H1 (cell line): ENCODE data around the gene TNS3. TPM values are rescaled to one million over a fixed set of nuclear protein-coding genes. Genes with fewer than 3 reads are reported as not detected.
A peak's percentile ranks its signal among the peaks of the same experiment; 100 is the strongest.

Source experiments
- CTCF ChIA-PET: fragments of 300-600 bp; sonication (Branson Sonifier 250); formaldehyde crosslinking; loops from one replicate; lab custom pipeline; 2021; ENCODE audit not compliant: partially characterized antibody; lab: Charles Lee
- POLR2A ChIA-PET: fragments of 300-600 bp; sonication (Branson Sonifier 250); formaldehyde crosslinking; loops from one replicate; lab custom pipeline; 2021; ENCODE audit warnings: inconsistent platforms; ENCODE audit not compliant: partially characterized antibody; lab: Charles Lee
- DNase-seq, 2 experiments: peaks; one replicate each; pipeline versions ENCODE4 v3.0.0 to v3.0.0-alpha.2; 2010 to 2022; ENCODE audit warnings: low spot score in 2 of 2, low read depth in 1 of 2, mixed read lengths in 1 of 2
- FAIRE-seq: peaks from 2 replicates; lab custom pipeline; 2011; peaks lifted over from hg19 to GRCh38; lab: Jason Lieb, UNC
- H2AFZ ChIP-seq: 2 replicates; pipeline ENCODE4 v1.8.1; 2012; ENCODE audit warnings: low read length, inconsistent platforms
- H2AK5ac ChIP-seq: 2 replicates; pipeline ENCODE4 v1.6.1; 2013; ENCODE audit warnings: low read depth, low read length
- H2BK120ac ChIP-seq: replicated peaks from 2 replicates; pipeline ENCODE3; 2013; ENCODE audit warnings: low read depth, low read length, inconsistent platforms
- H2BK12ac ChIP-seq: 2 replicates; pipeline ENCODE4 v1.6.1; 2013; ENCODE audit warnings: low read depth, low read length
- H2BK15ac ChIP-seq: 2 replicates; pipeline ENCODE4 v1.6.1; 2013; ENCODE audit warnings: low read length
- H2BK20ac ChIP-seq: 2 replicates; pipeline ENCODE4 v1.6.1; 2013; ENCODE audit warnings: low read length
- H2BK5ac ChIP-seq: 2 replicates; pipeline ENCODE4 v1.6.1; 2013; ENCODE audit warnings: low read depth, low read length
- H3K14ac ChIP-seq: 2 replicates; pipeline ENCODE4 v1.6.1; 2013; ENCODE audit warnings: inconsistent platforms; ENCODE audit not compliant: insufficient read length
- H3K18ac ChIP-seq: 2 replicates; pipeline ENCODE4 v1.6.1; 2013; ENCODE audit warnings: low read length; ENCODE audit errors: extremely low read depth
- H3K23ac ChIP-seq: 2 replicates; pipeline ENCODE4 v1.6.1; 2013; ENCODE audit warnings: inconsistent platforms; ENCODE audit not compliant: insufficient read length
- H3K23me2 ChIP-seq: 2 replicates; pipeline ENCODE4 v1.6.1; 2013; ENCODE audit warnings: low read depth, low read length
- H3K27ac ChIP-seq: 2 replicates; pipeline ENCODE4 v1.6.1; 2011; ENCODE audit warnings: low read depth, low read length, inconsistent platforms
- H3K27me3 ChIP-seq, 4 experiments: replicated peaks in 1 of 4; 1 replicate in 1 of 4; 2 replicates in 3 of 4; pipeline versions ENCODE4 v1.6.1 to v1.8.1; 2011 to 2013; ENCODE audit warnings: low read length in 3 of 4, mild to moderate bottlenecking in 3 of 4, inconsistent platforms in 2 of 4, mixed read lengths in 2 of 4, moderate library complexity in 1 of 4; ENCODE audit not compliant: control insufficient read depth in 3 of 4, insufficient read depth in 3 of 4; ENCODE audit errors: extremely low read depth in 1 of 4
- H3K36me3 ChIP-seq, 4 experiments: 2 replicates each; pipeline versions ENCODE4 v1.6.1 to v1.8.1; 2011 to 2013; ENCODE audit warnings: mild to moderate bottlenecking in 4 of 4, low read length in 3 of 4, moderate library complexity in 2 of 4, control low read depth in 1 of 4, inconsistent platforms in 1 of 4; ENCODE audit not compliant: insufficient read depth in 4 of 4, control insufficient read depth in 2 of 4
- H3K4ac ChIP-seq: replicated peaks from 2 replicates; pipeline ENCODE3; 2013; ENCODE audit warnings: low read length, low read depth, mixed read lengths, inconsistent platforms; ENCODE audit not compliant: insufficient read length
- H3K4me1 ChIP-seq, 4 experiments: replicated peaks in 1 of 4; 1 replicate in 1 of 4; 2 replicates in 3 of 4; pipeline versions ENCODE4 v1.6.1 to v1.8.1; 2011 to 2013; ENCODE audit warnings: low read length in 3 of 4, inconsistent platforms in 2 of 4, mixed read lengths in 1 of 4; ENCODE audit not compliant: insufficient read depth in 4 of 4, control insufficient read depth in 3 of 4
- H3K4me2 ChIP-seq, 2 experiments: 2 replicates each; pipeline versions ENCODE4 v1.6.1 to v1.8.1; 2011 to 2013; ENCODE audit warnings: low read depth in 2 of 2, low read length in 2 of 2, control low read depth in 1 of 2, inconsistent platforms in 1 of 2, mild to moderate bottlenecking in 1 of 2; ENCODE audit not compliant: insufficient read depth in 1 of 2
- H3K4me3 ChIP-seq, 4 experiments: fragments of 200-600, 300-600 bp in 1 of 4; sonication (generic), shearing (Covaris generic), sonication (Bioruptor Twin) in 1 of 4; 2 replicates each; pipeline versions ENCODE4 v1.5.1 to v1.8.1; 2011 to 2016; ENCODE audit warnings: low read length in 4 of 4, low read depth in 3 of 4, control low read depth in 2 of 4, inconsistent platforms in 2 of 4, mild to moderate bottlenecking in 2 of 4, mixed read lengths in 1 of 4, moderate library complexity in 1 of 4; ENCODE audit not compliant: insufficient read depth in 2 of 4; ENCODE audit errors: extremely low read depth in 1 of 4
- H3K56ac ChIP-seq: replicated peaks from 2 replicates; pipeline ENCODE3; 2013; ENCODE audit warnings: low read depth, mild to moderate bottlenecking, mixed read lengths, low read length, inconsistent platforms; ENCODE audit not compliant: insufficient read length
- H3K79me1 ChIP-seq: 2 replicates; pipeline ENCODE4 v1.6.1; 2013; ENCODE audit warnings: low read depth, low read length, control low read depth
- H3K79me2 ChIP-seq, 2 experiments: 2 replicates each; pipeline versions ENCODE4 v1.6.1 to v1.8.1; 2012 to 2013; ENCODE audit warnings: low read length in 2 of 2, mild to moderate bottlenecking in 2 of 2, inconsistent platforms in 1 of 2; ENCODE audit not compliant: insufficient read depth in 2 of 2, control insufficient read depth in 1 of 2
- H3K9ac ChIP-seq, 4 experiments: replicated peaks in 1 of 4; 1 replicate in 1 of 4; 2 replicates in 3 of 4; pipeline versions ENCODE4 v1.6.1 to v1.8.1; 2011 to 2013; ENCODE audit warnings: low read depth in 3 of 4, low read length in 3 of 4, control low read depth in 2 of 4, mild to moderate bottlenecking in 2 of 4, moderate library complexity in 2 of 4, inconsistent platforms in 1 of 4; ENCODE audit errors: extremely low read depth in 1 of 4
- H3K9me3 ChIP-seq, 2 experiments: 2 replicates each; pipeline versions ENCODE4 v1.6.1 to v1.8.1; 2012 to 2013; ENCODE audit warnings: mild to moderate bottlenecking in 2 of 2, moderate library complexity in 2 of 2, control low read depth in 1 of 2, inconsistent platforms in 1 of 2, low read depth in 1 of 2, low read length in 1 of 2, mixed read lengths in 1 of 2; ENCODE audit not compliant: insufficient read depth in 2 of 2
- H4K20me1 ChIP-seq, 2 experiments: replicated peaks in 1 of 2; 2 replicates each; pipeline versions ENCODE3 to v1.8.1; 2011 to 2013; ENCODE audit warnings: inconsistent platforms in 2 of 2, low read length in 2 of 2, mild to moderate bottlenecking in 1 of 2; ENCODE audit not compliant: insufficient read depth in 2 of 2, control insufficient read depth in 1 of 2
- H4K5ac ChIP-seq: 2 replicates; pipeline ENCODE4 v1.6.1; 2013; ENCODE audit warnings: low read length, low read depth, mixed read lengths, inconsistent platforms; ENCODE audit not compliant: insufficient read length
- H4K8ac ChIP-seq: 2 replicates; pipeline ENCODE4 v1.8.0; 2013; ENCODE audit warnings: mild to moderate bottlenecking, moderate library complexity, low read length, inconsistent platforms; ENCODE audit not compliant: insufficient read depth; ENCODE audit errors: extremely low read depth
- H4K91ac ChIP-seq: replicated peaks from 2 replicates; pipeline ENCODE3; 2013; ENCODE audit warnings: low read length, mixed read lengths, inconsistent platforms; ENCODE audit not compliant: insufficient read length
- GTF2F1 ChIP-seq: IDR thresholded peaks from 2 replicates; pipeline ENCODE4 v1.6.1; 2012; ENCODE audit warnings: low read depth, low read length, improper control_type of control experiment, borderline replicate concordance
- KDM4A ChIP-seq: IDR thresholded peaks from one replicate; pipeline ENCODE4 v1.7.1; 2012; ENCODE audit warnings: low read depth, mild to moderate bottlenecking, moderate library complexity, low read length, inconsistent platforms; ENCODE audit not compliant: severe bottlenecking
- WGBS, 2 experiments: shearing (Covaris generic) in 1 of 2; methylation state at CpG; one replicate each; pipeline versions ENCODE4 v1.1.6 to v1.1.7; 2013 to 2015; ENCODE audit warnings: low lambda C conversion rate in 2 of 2, mixed read lengths in 2 of 2, inconsistent platforms in 1 of 2, low coverage in 1 of 2, missing lambda C conversion rate in 1 of 2; ENCODE audit not compliant: insufficient replicate concordance in 2 of 2, insufficient coverage in 1 of 2, insufficient read length in 1 of 2; ENCODE audit errors: extremely low coverage in 1 of 2, missing lambda C conversion rate in 1 of 2; 5-methylcytosine and 5-hydroxymethylcytosine counted together
- polyA plus RNA-seq, 7 experiments: library from polyadenylated mRNA; depleted of rRNA in 3 of 7; stranded (reverse) in 5 of 7; unstranded in 2 of 7; fragments of >200 nt in 5 of 7; fragments of 200-250 nt in 2 of 7; gene quantifications; 1 replicate in 5 of 7; 2 replicates in 1 of 7; 4 replicates in 1 of 7; pipeline versions ENCODE4 v1.2.1 to v1.2.3, GENCODE V29; 2011 to 2013; ENCODE audit warnings: missing spikeins in 2 of 7, mixed read lengths in 2 of 7
- total RNA-seq: library from RNA; stranded (reverse); fragmentation: NEBNext Ultra II Directional; extraction: Animal tissue kit (Norgen Biotek cat#: 25700); gene quantifications from 2 replicates; pipeline ENCODE4 v1.2.1, GENCODE V29; 2021

Gene TNS3
- total and polyA plus RNA-seq, 2 of the 8 experiments (the other 6 are each of a cell fraction or from before 2014, with no cell fraction given), result 11.9 to 24.2 TPM

DNA sequence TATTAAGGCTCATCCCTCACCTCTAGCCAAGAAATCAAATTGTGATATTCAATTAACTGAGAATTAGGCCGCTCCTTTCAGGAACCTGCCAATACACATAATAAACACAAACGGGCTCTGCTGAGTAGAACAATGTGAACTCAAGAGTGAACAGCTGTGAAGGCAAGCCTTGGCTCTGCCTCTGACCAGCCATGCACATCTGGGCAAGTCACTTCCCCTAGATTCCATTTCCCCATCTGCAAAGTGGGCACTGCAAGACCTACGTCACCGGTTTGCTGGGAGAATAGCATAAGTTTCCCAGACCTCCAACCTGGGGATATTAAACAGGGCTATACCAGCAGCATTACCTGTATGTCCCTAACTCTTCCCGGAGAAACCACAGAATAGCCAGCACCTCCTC lies 355.2 kb downstream of the TNS3 start:
- TF ChIP-seq KDM4A (no peak), GTF2F1 (no peak)
- no peak overlapping the region for H3K18ac ChIP-seq
- no peaks in the 10 kb centered on the region for H3K79me1 ChIP-seq
- H3K27me3 ChIP-seq, result no peaks in the 10 kb centered on the region
- H2BK15ac ChIP-seq, result no peak overlapping the region
- no peak overlapping the region for H3K4me2 ChIP-seq
- ChIA-PET POLR2A (no interaction called here), CTCF (no interaction called here)
- H3K23me2 ChIP-seq, result no peaks in the 10 kb centered on the region
- H3K56ac ChIP-seq, result peak overlapping the region; percentile 46
- no peak overlapping the region for H2BK12ac ChIP-seq
- WGBS, 2 experiments, result 94% methylated on average over 5 of the region's 5 CpGs; no CpG with 5 or more reads in 1 of the 2 experiments
- H4K91ac ChIP-seq, result no peak overlapping the region
- H3K4me1 ChIP-seq, result no peaks in the 10 kb centered on the region
- H3K14ac ChIP-seq, result no peak overlapping the region
- H3K4me3 ChIP-seq, result no peak overlapping the region
- H2AFZ ChIP-seq, result no peak overlapping the region
- no peak overlapping the region for H3K27ac ChIP-seq
- H3K36me3 ChIP-seq, result no peaks in the 10 kb centered on the region
- no peak overlapping the region for H3K4ac ChIP-seq
- no peak overlapping the region for H2AK5ac ChIP-seq
- no peak overlapping the region for H4K8ac ChIP-seq
- H3K23ac ChIP-seq, result no peak overlapping the region
- H2BK20ac ChIP-seq, result no peak overlapping the region
- no peak overlapping the region for H4K5ac ChIP-seq
- H3K9me3 ChIP-seq, result no peaks in the 10 kb centered on the region
- H4K20me1 ChIP-seq, result no peaks in the 10 kb centered on the region
- H3K79me2 ChIP-seq, result no peaks in the 10 kb centered on the region
- no peak overlapping the region for H2BK5ac ChIP-seq
- no peak for DNase-seq
- no peak for FAIRE-seq
- no peak overlapping the region for H3K9ac ChIP-seq
- H2BK120ac ChIP-seq, result no peak overlapping the region
